ENCODE measurements around the gene APP. TPM values are rescaled to one million over a fixed set of nuclear protein-coding genes. Genes with fewer than 3 reads are reported as not detected.

Gene APP
- 179 and 180 TPM in 2 replicates for total RNA-seq

GRCh38 chr21:26170471-26171257 lies at the start of gene APP:
TSS of gene APP (minus strand) at chr21:26170770. CDS start at chr21:26170620, 150 bp downstream.

